22Rv1 (cell line): ENCODE measurements around the gene MYO10.

ENCODE experiments used
- H3K27ac ChIP-seq: fragments of 450-650 bp; 2 replicates; pipeline ENCODE4 v1.5.1; 2017
- CTCF ChIP-seq: fragments of 450-650 bp; IDR thresholded peaks from 2 replicates; pipeline ENCODE4 v1.5.1; 2017; ENCODE audit warnings: mild to moderate bottlenecking
- ZFX ChIP-seq: fragments of 450-650 bp; IDR thresholded peaks from 2 replicates; pipeline ENCODE4 v1.6.1; 2017; ENCODE audit warnings: antibody characterized with exemption, borderline replicate concordance

The MYO10 gene

DNA sequence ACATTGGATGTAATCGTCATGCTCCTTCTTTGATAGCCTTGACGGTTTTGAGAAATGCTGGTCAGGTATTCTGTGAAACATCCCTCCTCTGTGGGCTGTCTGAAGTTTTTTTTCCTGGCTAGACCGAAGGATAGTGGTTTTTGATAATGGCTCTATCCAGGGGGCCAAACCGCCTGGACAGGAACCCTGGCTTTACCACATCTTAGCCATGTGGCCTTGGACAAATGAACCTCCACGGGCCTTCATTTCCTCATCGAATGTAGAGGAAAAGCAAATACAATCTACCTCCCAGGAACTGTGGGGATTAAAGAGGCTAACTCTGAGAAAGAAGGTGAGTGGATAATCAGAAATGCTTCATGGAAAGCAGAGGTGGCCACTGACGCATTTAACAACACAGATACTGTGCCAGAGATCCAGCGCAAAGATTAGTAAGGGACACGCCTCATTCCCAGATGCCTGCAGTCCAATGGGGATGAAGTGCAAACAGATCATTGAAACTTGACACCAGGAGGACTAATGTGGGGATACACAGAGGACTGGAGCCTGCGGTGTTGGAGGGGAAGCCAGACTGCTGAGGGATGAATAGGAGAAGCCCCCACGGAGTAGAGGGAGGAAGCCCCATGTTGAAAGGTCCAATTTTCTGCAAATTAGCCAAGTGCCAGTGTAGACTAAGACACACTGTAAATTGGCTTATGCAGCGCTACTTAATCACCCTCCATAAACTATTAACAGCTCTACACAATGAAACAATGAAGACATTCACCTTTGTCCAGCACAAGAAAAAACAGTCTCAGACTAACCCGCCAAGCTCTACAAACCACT, 41.6 kb downstream of the MYO10 start:
- H3K27ac ChIP-seq: peak overlapping the region; percentile 64
- no peak for TF ChIP-seq ZFX
- no peak for TF ChIP-seq CTCF

DNA sequence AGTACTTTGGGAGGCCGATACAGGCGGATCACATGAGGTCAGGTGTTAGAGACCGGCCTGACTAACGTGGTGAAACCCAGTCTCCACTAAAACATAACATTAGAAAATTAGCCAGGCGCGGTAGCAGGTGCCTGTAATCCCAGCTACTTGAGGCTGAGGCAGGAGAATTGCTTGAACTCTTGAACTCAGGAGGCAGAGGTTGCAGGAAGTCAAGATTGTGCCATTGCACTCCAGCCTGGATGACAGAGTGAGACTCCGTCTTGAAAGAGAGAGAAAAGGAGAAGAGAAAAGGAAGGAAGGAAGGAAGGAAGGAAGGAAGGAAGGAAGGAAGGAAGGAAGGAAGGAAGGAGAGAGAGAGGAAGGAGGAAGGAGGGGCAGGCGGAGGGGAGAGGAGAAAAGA, 45.1 kb downstream of the MYO10 start:
- TF ChIP-seq CTCF (no peak), ZFX (no peak)
- H3K27ac ChIP-seq: no peak overlapping the region

- no peak for TF ChIP-seq ZFX
- TF ChIP-seq CTCF: no peak
- H3K27ac ChIP-seq: peak overlapping the region; percentile 51
Observed at GRCh38 chr5:16889972-16890519, 46.0 kb downstream of the MYO10 start.

- TF ChIP-seq ZFX (no peak), CTCF (no peak)
- H3K27ac ChIP-seq: peak overlapping the region; percentile 51
Observed at GRCh38 chr5:16889203-16889971, 46.7 kb downstream of the MYO10 start.

- peak overlapping the region; percentile 51 for H3K27ac ChIP-seq
- no peak for TF ChIP-seq ZFX
- TF ChIP-seq CTCF: no peak
Observed at GRCh38 chr5:16888694-16889124, 47.4 kb downstream of the MYO10 start.

DNA sequence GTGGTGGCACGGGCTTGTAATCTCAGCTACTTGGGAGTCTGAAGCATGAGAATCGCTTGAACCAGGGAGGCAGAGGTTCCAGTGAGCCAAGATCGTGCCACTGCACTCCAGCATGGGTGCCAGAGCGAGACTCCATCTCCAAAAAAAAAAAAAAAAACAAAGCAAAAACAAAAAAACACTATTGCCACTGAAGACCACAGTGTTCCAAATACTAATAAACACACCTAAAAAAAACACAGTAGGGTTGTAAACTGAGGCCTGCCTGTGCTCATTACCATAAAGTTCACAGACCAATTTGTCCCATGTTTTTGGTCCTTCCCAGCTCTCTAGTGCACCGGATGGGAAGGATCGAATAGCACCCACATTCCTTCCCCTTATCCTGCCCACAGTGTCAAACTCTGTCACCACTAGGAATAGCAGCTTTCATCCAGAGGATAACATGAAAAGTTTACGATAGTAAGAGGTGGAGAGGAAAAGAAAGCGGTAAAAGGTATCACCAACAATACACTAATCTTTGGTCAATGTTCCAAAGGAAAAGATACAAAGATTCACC, 49.2 kb downstream of the MYO10 start:
- TF ChIP-seq CTCF (no peak), ZFX (no peak)
- no peak overlapping the region for H3K27ac ChIP-seq

GRCh38 chr5:16886366-16886736, 49.7 kb downstream of the MYO10 start:
- no peak overlapping the region for H3K27ac ChIP-seq
- TF ChIP-seq CTCF: no peak
- TF ChIP-seq ZFX: no peak
